HG02571 (cell line): Measurements from ENCODE around the gene NUDT9.
A peak's percentile ranks its signal among the peaks of the same experiment; 100 is the strongest.
"Not testable (repeated sequence)": the region's sequence is repeated elsewhere in the genome, so short reads cannot be mapped to it uniquely, and the experiment has no call there.

Experiments used
- ATAC-seq: cut with Tn5 transposase; IDR thresholded peaks from one replicate; pipeline ENCODE4 v1.9.1; 2021; ENCODE audit warnings: mild to moderate bottlenecking, moderate library complexity; ENCODE audit not compliant: unreplicated experiment

Gene NUDT9

GRCh38 chr4:87458913-87459312 lies 36.5 kb downstream of the NUDT9 start:
- ATAC-seq: no peak

- no peak for ATAC-seq
Measured at GRCh38 chr4:87461281-87461700, 38.9 kb downstream of the NUDT9 start.

DNA sequence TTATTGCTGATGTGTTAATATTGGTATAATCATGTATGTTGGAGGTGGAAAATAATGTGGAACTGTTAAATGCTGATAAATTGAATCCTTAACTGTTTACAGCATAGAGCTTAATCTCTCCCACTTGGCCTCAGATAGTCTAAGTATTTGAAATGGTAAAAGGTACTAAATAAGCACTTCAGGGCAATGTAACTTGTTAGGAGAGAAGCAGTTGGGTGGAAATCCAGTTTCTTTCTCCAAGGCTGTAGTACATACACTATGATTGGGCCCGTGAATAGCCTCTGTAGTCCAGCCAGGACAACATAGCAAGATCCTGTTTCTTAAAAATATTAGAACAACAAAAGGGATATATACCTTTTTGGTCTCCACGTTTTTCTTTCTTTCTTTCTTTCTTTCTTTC lies 39.7 kb downstream of the NUDT9 start:
- no peak for ATAC-seq

DNA sequence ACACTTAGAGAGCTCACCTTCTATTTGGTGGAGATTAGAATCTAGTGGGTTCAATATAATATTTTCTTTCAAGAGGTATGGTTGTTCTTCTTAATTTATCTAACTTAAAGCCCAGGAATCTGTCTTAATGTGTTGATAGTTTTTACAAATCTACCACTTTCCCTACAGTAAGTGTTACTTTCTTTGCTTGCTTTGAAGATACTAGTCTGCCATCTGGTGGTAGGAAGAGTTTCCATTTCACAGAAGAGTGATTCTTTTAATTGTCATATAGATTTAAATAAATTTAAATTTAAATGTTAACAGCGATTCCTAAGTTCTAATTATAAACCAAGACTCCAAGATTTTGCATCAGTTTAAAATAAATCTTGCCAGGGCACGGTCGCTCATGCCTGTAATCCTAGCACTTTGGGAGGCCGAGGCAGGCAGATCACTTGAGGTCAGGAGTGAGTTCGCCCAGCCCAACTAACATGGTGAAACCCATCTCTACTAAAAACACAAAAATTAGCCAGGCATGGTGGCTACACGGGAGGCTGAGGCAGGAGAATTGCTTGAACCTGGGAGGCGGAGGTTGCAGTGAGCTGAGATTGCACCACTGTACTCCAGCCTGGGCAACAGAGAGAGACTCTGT lies 43.5 kb downstream of the NUDT9 start:
- ATAC-seq: no peak

DNA sequence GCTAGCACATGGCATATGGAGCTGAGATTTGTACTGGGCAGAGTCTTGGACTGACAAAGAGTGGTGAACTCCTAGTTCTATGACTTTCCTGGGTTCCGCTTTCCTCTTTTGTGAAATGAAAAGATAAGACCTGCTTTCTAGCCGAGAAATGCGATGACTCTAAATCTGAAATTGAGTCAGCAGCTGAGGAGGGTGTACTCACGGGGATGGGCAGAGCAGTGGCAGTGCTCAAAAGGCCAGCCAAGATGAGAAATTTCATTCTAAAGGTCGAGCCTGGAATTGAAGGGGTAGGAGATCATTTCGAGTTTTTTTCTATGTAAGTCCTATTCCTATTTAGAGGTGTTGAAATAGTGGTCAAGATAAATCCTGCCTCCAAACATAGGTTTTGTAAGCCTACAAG lies 47.0 kb downstream of the NUDT9 start:
- ATAC-seq: no peak

DNA sequence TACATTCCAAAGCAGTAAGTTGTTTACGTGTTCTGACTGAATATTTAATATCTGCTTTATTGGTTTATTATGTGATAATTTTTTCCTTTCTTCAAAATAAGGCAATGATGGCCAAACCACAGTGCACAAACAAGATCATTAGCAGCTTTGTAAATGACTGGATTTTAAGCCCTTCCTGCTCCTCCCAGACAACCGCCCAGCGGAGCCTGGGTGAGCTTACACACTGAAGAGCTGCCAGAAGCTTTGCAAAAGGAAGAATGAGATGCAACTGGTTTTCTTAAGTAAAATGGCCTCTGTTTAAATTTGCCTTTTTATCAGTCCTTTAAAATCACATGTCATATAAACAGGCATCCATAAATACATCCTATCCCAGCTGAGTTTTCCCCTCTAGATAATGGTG lies 54.6 kb downstream of the NUDT9 start:
- no peak for ATAC-seq

- no peak for ATAC-seq
Measured at GRCh38 chr4:87478732-87479250, 56.4 kb downstream of the NUDT9 start.

GRCh38 chr4:87481377-87481776 lies 59.0 kb downstream of the NUDT9 start:
- ATAC-seq: no peak

DNA sequence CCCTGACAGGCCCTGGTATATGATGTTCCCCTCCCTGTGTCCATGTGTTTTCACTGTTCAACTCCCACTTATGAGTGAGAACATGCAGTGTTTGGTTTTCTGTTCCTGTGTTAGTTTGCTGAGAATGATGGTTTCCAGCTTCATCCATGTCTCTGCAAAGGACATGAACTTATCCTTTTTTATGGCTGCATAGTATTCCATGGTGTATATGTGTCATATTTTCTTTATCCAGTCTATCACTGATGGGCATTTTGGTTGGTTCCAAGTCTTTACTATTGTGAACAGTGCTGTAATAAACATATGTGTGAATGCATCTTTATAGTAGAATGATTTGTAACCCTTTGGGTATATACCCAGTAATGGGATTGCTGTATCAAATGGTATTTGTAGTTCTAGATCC lies 60.9 kb downstream of the NUDT9 start:
- not testable (repeated sequence) for ATAC-seq

DNA sequence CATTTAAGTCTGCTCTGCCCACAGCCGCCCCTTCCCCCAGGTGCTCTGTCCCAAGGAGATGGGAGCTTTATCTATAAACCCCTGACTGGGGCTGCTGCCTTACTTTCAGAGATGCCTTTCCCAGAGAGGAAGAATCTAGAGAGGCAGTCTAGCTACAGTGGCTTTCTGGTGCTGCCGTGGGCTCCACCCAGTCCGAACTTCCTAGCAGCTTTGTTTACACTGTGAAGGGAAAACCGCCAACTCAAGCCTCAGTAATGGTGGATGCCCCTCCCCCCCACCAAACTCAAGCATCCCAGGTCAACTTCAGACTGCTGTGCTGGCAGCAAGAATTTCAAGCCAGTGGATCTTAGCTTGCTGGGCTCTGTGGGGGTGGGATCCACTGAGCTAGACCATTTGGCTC lies 66.3 kb downstream of the NUDT9 start:
- not testable (repeated sequence) for ATAC-seq

GRCh38 chr4:87489678-87490077 lies 67.3 kb downstream of the NUDT9 start:
- no peak for ATAC-seq

DNA sequence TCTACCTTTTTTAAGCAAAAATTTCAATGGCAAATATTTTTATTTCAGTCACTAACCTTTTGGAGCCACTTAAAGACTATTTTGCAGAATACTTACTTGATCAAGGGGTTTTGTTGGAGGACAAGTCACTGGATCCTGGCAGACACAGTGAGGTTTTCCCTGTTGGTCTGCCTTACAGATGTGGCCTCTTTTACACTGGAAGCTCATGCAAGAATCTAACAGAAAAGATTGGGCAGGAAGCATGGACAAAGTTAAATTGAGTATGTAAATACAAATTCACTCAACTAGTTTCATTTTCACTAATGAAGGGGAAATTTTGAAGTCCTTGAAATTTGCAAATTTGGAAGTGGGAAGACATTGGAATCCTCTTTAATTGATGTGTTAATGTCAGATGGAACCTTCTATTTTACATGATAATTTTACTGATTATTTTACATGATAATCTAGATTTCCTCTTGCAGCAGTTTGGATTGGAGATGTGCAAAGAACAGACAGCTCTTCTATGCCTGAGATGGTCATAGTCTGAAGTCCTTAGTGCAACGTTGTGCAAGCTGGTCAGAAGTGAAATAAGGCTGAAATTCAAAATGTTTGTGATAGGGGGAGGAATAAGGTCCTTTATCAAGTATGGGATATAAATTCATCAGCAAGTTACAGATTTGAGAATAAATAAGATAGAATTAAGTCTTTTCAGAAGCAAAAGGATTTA lies 68.4 kb downstream of the NUDT9 start:
- no peak for ATAC-seq

GRCh38 chr4:87491436-87491835 lies 69.1 kb downstream of the NUDT9 start:
- no peak for ATAC-seq

- ATAC-seq: not testable (repeated sequence)
Measured at GRCh38 chr4:87491851-87492250, 69.5 kb downstream of the NUDT9 start.

DNA sequence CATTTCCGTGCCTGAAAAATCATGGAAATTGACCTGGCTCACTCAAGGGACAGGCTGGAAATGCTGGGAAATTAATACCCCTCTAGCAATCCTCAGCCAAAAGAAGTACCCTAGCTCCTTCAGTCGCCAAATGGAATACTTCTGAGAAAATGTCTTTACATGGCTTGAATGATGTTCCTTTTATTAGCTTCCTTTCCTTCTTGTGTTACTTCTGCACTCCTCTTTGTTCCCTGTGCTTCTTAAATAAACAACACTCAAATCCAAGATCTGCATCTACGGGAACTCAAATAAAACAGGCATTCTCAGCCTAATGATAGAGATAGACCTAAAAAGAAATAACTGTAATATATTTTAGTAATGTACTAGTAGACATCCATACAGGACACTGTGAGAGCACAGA lies 70.7 kb downstream of the NUDT9 start:
- ATAC-seq: no peak

DNA sequence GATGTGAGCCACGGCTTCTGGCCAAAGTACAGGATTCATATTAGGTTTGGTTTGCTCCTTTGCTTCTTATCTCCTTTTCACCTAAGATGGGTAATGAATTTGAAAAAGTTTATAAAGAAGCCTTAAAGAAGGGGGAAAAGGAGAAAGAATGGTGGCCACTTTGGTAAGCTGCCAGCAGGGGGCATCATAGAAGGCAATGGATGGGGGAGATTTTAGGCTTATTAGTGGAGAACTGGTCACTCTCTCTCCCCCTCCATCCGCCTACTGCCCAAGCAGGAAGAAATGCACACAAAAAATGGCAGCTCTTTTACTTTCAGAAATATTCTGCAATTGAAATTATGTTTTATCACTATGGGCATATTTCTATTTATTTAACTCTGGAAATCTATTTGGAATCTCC lies 74.8 kb downstream of the NUDT9 start:
- no peak for ATAC-seq

DNA sequence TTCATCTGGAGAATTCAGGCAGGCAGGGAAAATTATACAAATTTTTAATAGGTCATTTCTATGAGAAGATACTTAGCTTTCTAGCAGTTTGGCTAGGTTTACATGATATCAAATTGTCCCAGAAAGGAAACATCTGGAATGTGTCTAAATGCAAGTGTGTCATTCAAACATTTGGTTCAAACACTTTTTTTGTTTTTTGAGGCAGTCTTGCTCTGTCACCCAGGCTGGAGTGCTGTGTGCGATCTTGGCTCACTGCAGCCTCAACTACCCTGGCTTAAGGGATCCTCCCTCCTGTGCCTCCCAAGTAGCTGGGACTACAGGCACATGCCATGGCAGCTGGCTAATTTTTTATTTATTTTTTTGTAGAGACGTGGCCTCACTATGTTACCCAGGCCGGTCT lies 75.2 kb downstream of the NUDT9 start:
- ATAC-seq: no peak

DNA sequence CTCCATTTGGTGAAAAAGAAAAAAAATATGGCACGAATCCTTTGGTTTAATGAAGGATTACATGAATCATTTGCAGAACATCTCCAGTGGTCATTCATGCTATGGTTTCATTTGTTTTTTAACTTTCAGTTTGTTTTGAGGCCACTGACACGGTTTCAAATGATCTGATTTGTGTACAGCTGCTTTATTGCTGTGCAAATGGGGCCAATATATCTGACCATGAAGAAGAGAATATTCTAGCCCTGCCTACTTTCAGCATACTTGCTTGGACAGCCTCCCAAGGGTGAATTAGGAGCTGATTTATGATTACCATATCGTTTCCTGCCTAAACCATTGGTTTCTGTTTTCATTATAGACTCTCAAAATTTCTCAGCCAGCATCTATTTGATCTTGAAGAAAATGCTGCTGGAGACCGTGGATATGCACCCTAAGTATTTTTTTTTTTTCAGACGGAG lies 76.1 kb downstream of the NUDT9 start:
- peak; percentile 40 for ATAC-seq

DNA sequence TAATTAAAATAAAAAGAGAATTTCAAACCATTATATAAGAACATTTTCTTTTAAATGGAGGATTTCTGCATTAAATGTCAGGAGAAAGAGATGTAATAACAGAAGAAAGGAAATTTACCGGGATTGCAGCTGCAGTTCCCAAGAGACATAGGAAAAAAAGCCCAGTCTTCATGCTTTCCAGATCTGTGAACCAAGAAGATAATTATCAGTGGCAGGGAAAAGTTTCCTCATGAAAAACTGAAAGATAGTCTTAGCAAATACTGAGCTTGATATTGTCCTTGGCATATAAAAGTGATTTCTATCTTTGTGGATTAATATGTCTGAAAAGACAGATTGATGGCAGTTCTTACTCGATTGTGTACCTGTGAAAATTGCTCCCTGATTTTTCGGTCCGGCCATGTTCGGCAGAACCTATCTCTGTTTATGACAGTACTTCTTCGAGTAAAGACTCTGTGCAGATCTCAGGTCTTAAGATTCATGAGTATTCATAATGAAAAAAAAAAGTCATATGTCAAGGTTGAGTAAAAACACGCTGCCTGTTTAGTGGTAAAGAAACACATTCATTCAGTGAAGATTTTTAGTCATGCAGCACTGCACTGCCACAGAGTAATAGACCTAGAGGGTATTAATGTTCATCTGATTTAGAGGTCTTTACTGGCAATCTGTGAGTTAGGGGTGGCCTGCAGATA lies 77.2 kb downstream of the NUDT9 start:
- peak; percentile 82 for ATAC-seq

- ATAC-seq: peak; percentile 32
Measured at GRCh38 chr4:87500092-87500462, 77.7 kb downstream of the NUDT9 start.

DNA sequence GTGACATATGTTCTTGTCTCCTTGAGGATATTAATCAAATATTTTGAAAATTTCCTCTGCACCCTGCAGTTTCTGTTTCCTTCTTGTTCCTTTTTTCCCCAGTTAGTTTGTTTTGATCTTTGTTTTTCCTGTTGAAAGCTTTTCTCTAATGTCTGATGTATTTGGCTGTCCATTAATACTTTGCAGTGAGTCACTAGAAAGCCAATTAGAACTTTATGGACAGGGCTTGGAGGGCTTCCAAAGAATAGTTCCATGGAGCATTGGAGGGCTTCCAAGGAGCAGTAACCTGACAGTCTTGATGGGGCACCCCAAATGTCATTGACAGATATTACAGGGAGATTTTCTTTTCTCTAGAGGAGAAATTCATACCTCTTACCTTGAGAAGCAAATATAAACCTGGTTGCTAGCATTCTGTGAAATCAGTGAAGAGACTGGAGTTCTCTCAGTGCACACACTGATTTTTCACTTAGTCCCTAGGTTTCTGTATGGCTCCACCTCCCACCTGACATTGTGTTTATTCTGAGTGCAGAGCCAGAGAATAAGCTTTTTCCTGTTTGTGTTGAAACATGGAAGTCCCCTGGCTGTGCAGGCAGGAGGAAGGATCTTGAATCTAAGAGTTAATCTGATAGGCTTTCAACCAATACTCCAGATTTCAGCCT lies 80.3 kb downstream of the NUDT9 start:
- no peak for ATAC-seq
